Ovary (tissue), 3 donors: ENCODE results near the gene DNM2.

Experiments
- EP300 ChIP-seq: sonication (generic); formaldehyde crosslinking; IDR thresholded peaks from one replicate; pipeline ENCODE4 v1.6.1; 2017; ENCODE audit warnings: antibody characterized with exemption
- POLR2A ChIP-seq: fragments of 450-650 bp; IDR thresholded peaks from one replicate; pipeline ENCODE4 v1.6.1; 2017; ENCODE audit warnings: antibody characterized with exemption, mild to moderate bottlenecking, moderate library complexity
- TF ChIP-seq, protein P1 (sequence below), 3 donors: fragments of 450-650 bp in 2 of 3; fragments of 200-600 bp in 1 of 3; IDR thresholded peaks; one replicate each; pipeline versions ENCODE4 v1.5.1 to v1.8.0; 2016 to 2022; ENCODE audit warnings: antibody characterized with exemption in 3 of 3, mild to moderate bottlenecking in 1 of 3
- donor health status: DM: no; HTN: no; CAD: no.

DNA sequence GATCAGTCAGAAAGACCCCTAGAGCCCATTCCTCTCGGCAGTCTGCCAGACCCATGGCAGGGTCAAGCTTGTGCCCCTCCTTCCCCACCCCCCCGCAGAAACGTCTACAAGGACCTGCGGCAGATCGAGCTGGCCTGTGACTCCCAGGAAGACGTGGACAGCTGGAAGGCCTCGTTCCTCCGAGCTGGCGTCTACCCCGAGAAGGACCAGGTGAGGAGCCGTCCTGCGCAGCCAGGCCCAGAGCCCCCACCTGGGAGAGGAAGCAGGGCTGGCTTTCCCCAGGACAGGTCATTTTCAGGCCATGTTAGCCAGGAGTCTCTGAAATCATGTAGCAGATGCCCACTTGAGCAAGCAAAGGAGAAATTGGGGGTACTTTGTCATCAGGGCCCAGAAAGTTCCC lies 105.8 kb downstream of the DNM2 start:
- TF ChIP-seq, protein P1, sequence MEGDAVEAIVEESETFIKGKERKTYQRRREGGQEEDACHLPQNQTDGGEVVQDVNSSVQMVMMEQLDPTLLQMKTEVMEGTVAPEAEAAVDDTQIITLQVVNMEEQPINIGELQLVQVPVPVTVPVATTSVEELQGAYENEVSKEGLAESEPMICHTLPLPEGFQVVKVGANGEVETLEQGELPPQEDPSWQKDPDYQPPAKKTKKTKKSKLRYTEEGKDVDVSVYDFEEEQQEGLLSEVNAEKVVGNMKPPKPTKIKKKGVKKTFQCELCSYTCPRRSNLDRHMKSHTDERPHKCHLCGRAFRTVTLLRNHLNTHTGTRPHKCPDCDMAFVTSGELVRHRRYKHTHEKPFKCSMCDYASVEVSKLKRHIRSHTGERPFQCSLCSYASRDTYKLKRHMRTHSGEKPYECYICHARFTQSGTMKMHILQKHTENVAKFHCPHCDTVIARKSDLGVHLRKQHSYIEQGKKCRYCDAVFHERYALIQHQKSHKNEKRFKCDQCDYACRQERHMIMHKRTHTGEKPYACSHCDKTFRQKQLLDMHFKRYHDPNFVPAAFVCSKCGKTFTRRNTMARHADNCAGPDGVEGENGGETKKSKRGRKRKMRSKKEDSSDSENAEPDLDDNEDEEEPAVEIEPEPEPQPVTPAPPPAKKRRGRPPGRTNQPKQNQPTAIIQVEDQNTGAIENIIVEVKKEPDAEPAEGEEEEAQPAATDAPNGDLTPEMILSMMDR (IDR thresholded peaks at IDR 0.05) = no peak
- TF ChIP-seq POLR2A (no peak), EP300 (no peak)
